Measurements from ENCODE around the gene GPI. TPM values are rescaled to one million over a fixed set of nuclear protein-coding genes. Genes with fewer than 3 reads are reported as not detected.

GPI gene
- polyA plus RNA-seq, 1 of the 3 experiments (the other 2 are of a cell fraction), result 144 TPM

DNA sequence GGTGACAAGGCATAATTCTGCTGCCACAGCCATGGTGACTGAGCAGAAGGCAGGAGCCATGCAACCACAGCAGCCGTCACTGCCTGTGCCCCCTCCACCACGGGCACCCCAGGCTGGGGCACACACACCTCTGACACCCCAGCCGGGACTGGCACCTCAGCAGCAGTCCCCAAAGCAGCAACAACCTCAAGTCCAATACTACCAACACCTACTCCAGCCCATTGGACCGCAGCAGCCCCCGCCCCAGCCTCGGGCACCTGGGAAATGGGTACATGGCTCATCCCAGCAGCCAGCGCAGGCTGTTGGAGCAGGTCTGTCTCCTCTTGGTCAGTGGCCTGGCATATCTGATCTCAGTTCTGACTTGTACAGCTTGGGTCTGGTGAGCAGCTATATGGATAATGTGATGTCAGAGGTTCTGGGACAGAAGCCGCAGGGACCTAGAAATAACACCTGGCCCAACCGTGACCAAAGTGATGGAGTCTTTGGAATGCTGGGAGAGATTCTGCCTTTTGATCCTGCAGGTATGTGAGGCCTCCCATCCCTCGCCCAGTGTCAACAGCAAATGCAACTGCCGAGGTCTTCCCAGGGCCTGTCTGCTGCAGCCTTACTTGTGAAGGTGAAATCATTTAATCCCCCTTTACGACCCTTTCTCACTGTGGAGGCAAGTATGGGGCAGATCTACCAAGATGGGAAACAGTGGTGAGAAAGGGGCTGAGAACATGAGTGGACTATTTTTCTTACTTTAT lies 22.9 kb upstream of the GPI start:
- no peak overlapping the region for H2AFZ ChIP-seq (ENCODE audit: low read depth)
- no peaks in the 10 kb centered on the region for H4K20me1 ChIP-seq (ENCODE audit: insufficient read depth)
- H3K27ac ChIP-seq (ENCODE audit: low read depth in 2 of 2, low read length in 1 of 2), result no peak overlapping the region
- no peak overlapping the region for H3K4me3 ChIP-seq (ENCODE audit: low read depth in 2 of 2, low read length in 1 of 2)
- CTCF ChIA-PET, result interaction anchor here (1.3 kb wide), 1 partner anchor 17 kb away, joined by 3 read pairs; no protein-coding TSS in a partner anchor
- no peak overlapping the region for H3K9ac ChIP-seq
- H3F3A ChIP-seq (replicated peaks; ENCODE audit: insufficient read depth), result no peaks in the 10 kb centered on the region
- H3K36me3 ChIP-seq (replicated peaks in 1 of 2; ENCODE audit: control insufficient read depth in 1 of 2, insufficient read depth in 2 of 2, low read length in 1 of 2), result peaks cover 39 to 43% of the 10 kb centered on the region in 2 experiments
- H3K4me1 ChIP-seq (ENCODE audit: control insufficient read depth in 1 of 2, insufficient read depth in 2 of 2, low read depth in 1 of 2, low read length in 1 of 2), result no peaks in the 10 kb centered on the region; a peak in 1 of 4 replicates
- no peaks in the 10 kb centered on the region for H3K79me2 ChIP-seq (ENCODE audit: insufficient read depth)
- no peak overlapping the region for H3K4me2 ChIP-seq
- H3K9me2 ChIP-seq, result no peaks in the 10 kb centered on the region
- DNase-seq, result no peak
- H3K9me3 ChIP-seq, result no peaks in the 10 kb centered on the region
- WGBS (ENCODE audit: low lambda C conversion rate), result 95% methylated on average over 10 of the region's 12 CpGs
- TF ChIP-seq RXRA (IDR thresholded peaks at IDR 0.05; ENCODE audit: borderline replicate concordance, low read depth) (no peak), NRF1 (IDR thresholded peaks at IDR 0.05; ENCODE audit: low read depth, low read length) (no peak), SMC3 (IDR thresholded peaks at IDR 0.05; ENCODE audit: low read depth, low read length) (no peak), SIN3A (IDR thresholded peaks at IDR 0.05; ENCODE audit: borderline replicate concordance, low read depth, low read length) (no peak), CHD2 (IDR thresholded peaks at IDR 0.05; ENCODE audit: low read length, partially characterized antibody) (no peak), ELF1 (IDR thresholded peaks at IDR 0.05) (no peak), RAD21 (IDR thresholded peaks at IDR 0.05; ENCODE audit: low read length) (no peak), TAF1 (IDR thresholded peaks at IDR 0.05; ENCODE audit: borderline replicate concordance, low read depth, low read length) (no peak)
- TF ChIP-seq, protein P1, sequence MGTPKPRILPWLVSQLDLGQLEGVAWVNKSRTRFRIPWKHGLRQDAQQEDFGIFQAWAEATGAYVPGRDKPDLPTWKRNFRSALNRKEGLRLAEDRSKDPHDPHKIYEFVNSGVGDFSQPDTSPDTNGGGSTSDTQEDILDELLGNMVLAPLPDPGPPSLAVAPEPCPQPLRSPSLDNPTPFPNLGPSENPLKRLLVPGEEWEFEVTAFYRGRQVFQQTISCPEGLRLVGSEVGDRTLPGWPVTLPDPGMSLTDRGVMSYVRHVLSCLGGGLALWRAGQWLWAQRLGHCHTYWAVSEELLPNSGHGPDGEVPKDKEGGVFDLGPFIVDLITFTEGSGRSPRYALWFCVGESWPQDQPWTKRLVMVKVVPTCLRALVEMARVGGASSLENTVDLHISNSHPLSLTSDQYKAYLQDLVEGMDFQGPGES (IDR thresholded peaks at IDR 0.05; ENCODE audit: low read depth, low read length), result no peak
- TF ChIP-seq, protein P2, sequence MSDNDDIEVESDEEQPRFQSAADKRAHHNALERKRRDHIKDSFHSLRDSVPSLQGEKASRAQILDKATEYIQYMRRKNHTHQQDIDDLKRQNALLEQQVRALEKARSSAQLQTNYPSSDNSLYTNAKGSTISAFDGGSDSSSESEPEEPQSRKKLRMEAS (IDR thresholded peaks at IDR 0.05; ENCODE audit: low read depth), result no peak
- TF ChIP-seq, protein P3, sequence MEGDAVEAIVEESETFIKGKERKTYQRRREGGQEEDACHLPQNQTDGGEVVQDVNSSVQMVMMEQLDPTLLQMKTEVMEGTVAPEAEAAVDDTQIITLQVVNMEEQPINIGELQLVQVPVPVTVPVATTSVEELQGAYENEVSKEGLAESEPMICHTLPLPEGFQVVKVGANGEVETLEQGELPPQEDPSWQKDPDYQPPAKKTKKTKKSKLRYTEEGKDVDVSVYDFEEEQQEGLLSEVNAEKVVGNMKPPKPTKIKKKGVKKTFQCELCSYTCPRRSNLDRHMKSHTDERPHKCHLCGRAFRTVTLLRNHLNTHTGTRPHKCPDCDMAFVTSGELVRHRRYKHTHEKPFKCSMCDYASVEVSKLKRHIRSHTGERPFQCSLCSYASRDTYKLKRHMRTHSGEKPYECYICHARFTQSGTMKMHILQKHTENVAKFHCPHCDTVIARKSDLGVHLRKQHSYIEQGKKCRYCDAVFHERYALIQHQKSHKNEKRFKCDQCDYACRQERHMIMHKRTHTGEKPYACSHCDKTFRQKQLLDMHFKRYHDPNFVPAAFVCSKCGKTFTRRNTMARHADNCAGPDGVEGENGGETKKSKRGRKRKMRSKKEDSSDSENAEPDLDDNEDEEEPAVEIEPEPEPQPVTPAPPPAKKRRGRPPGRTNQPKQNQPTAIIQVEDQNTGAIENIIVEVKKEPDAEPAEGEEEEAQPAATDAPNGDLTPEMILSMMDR (IDR thresholded peaks at IDR 0.05), result no peak
- TF ChIP-seq, protein P4, sequence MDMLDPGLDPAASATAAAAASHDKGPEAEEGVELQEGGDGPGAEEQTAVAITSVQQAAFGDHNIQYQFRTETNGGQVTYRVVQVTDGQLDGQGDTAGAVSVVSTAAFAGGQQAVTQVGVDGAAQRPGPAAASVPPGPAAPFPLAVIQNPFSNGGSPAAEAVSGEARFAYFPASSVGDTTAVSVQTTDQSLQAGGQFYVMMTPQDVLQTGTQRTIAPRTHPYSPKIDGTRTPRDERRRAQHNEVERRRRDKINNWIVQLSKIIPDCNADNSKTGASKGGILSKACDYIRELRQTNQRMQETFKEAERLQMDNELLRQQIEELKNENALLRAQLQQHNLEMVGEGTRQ (IDR thresholded peaks at IDR 0.05; ENCODE audit: borderline replicate concordance, low read depth, low read length), result no peak
- TF ChIP-seq, protein P5, sequence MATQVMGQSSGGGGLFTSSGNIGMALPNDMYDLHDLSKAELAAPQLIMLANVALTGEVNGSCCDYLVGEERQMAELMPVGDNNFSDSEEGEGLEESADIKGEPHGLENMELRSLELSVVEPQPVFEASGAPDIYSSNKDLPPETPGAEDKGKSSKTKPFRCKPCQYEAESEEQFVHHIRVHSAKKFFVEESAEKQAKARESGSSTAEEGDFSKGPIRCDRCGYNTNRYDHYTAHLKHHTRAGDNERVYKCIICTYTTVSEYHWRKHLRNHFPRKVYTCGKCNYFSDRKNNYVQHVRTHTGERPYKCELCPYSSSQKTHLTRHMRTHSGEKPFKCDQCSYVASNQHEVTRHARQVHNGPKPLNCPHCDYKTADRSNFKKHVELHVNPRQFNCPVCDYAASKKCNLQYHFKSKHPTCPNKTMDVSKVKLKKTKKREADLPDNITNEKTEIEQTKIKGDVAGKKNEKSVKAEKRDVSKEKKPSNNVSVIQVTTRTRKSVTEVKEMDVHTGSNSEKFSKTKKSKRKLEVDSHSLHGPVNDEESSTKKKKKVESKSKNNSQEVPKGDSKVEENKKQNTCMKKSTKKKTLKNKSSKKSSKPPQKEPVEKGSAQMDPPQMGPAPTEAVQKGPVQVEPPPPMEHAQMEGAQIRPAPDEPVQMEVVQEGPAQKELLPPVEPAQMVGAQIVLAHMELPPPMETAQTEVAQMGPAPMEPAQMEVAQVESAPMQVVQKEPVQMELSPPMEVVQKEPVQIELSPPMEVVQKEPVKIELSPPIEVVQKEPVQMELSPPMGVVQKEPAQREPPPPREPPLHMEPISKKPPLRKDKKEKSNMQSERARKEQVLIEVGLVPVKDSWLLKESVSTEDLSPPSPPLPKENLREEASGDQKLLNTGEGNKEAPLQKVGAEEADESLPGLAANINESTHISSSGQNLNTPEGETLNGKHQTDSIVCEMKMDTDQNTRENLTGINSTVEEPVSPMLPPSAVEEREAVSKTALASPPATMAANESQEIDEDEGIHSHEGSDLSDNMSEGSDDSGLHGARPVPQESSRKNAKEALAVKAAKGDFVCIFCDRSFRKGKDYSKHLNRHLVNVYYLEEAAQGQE (IDR thresholded peaks at IDR 0.05; ENCODE audit: low read depth, low read length), result no peak
- POLR2A ChIA-PET, result no interaction called here
- no peaks in the 10 kb centered on the region for H3K27me3 ChIP-seq (ENCODE audit: insufficient read depth)
